ENCODE data around the gene PTPRT. TPM values are rescaled to one million over a fixed set of nuclear protein-coding genes. Genes with fewer than 3 reads are reported as not detected.

Gene PTPRT
- total and polyA plus RNA-seq, 10 of the 15 experiments (the other 5 are each of a cell fraction or from before 2014, with no cell fraction given): not detected

GRCh38 chr20:42604998-42605956, 584.4 kb downstream of the PTPRT start:
- H3K79me2 ChIP-seq (ENCODE audit: control insufficient read depth, insufficient read depth, low read length): no peaks in the 10 kb centered on the region
- 25% methylated on average over 13 of the region's 13 CpGs for WGBS (ENCODE audit: insufficient coverage, insufficient replicate concordance, low lambda C conversion rate, missing lambda C conversion rate)
- intact Hi-C loops (cut with micrococcal nuclease; ENCODE audit: unreplicated experiment): no loop called here
- DNase-seq (ENCODE audit: low read depth, low spot score) (no peak), ATAC-seq (no peak), FAIRE-seq (no peak)
- H2AFZ ChIP-seq (ENCODE audit: control insufficient read depth, low read depth, low read length): no peak overlapping the region
- BruUV-seq (replicated peaks): no TSS peak
- ChIA-PET CTCF (no interaction called here), RAD21 (ENCODE audit: unreplicated experiment) (no interaction called here), SMC1A (ENCODE audit: uncharacterized antibody, unreplicated experiment) (no interaction called here), POLR2A (no interaction called here)
- H4K20me1 ChIP-seq (ENCODE audit: control insufficient read depth, insufficient read depth): no peaks in the 10 kb centered on the region
- H3K4me2 ChIP-seq (ENCODE audit: control insufficient read depth, insufficient read depth): no peak overlapping the region
- no peak overlapping the region for H3K27ac ChIP-seq (ENCODE audit: control insufficient read depth, insufficient read depth)
- H3K27me3 ChIP-seq (replicated peaks in 1 of 2; ENCODE audit: control insufficient read depth in 2 of 2, insufficient read depth in 2 of 2, low read length in 1 of 2): no peaks in the 10 kb centered on the region; a peak in 1 of 4 replicates
- no peaks in the 10 kb centered on the region for H3K4me1 ChIP-seq (ENCODE audit: control insufficient read depth, insufficient read depth, low read length)
- H3K9me3 ChIP-seq (replicated peaks; ENCODE audit: control insufficient read depth, insufficient read depth, low read length): no peaks in the 10 kb centered on the region
- in situ Hi-C loops (cut with MboI): no loop called here
- no peak overlapping the region for H3K9ac ChIP-seq (ENCODE audit: control insufficient read depth, insufficient read depth, low read length)
- no peak overlapping the region for H3K4me3 ChIP-seq
- H3K36me3 ChIP-seq (ENCODE audit: control insufficient read depth in 2 of 2, insufficient read depth in 2 of 2, low read length in 1 of 2): no peaks in the 10 kb centered on the region
- TF ChIP-seq EP300 (IDR thresholded peaks at IDR 0.05; ENCODE audit: borderline replicate concordance in 1 of 2, control insufficient read depth in 1 of 2, low read depth in 2 of 2, low read length in 2 of 2): no peak
- no peak for TF ChIP-seq HDAC2 (IDR thresholded peaks at IDR 0.05)
- no peak for TF ChIP-seq HSF1 (IDR thresholded peaks at IDR 0.05; ENCODE audit: low read depth, low read length)
- TF ChIP-seq ZBTB33 (IDR thresholded peaks at IDR 0.05): no peak
- TF ChIP-seq HCFC1 (IDR thresholded peaks at IDR 0.05; ENCODE audit: low read length): no peak
- no peak for TF ChIP-seq SUPT20H (IDR thresholded peaks at IDR 0.05; ENCODE audit: borderline replicate concordance, control insufficient read depth, low read depth, low read length)
- no peak for TF ChIP-seq ZBTB11 (CRISPR knock-in tag; IDR thresholded peaks at IDR 0.05)
- no peak for TF ChIP-seq BCLAF1 (IDR thresholded peaks at IDR 0.05)
- no peak for TF ChIP-seq PKNOX1 (IDR thresholded peaks at IDR 0.05)
- TF ChIP-seq MEF2B (IDR thresholded peaks at IDR 0.05; ENCODE audit: partially characterized antibody, poor library complexity, severe bottlenecking): no peak
